ENCODE results near the gene PPP2CA.

DNA sequence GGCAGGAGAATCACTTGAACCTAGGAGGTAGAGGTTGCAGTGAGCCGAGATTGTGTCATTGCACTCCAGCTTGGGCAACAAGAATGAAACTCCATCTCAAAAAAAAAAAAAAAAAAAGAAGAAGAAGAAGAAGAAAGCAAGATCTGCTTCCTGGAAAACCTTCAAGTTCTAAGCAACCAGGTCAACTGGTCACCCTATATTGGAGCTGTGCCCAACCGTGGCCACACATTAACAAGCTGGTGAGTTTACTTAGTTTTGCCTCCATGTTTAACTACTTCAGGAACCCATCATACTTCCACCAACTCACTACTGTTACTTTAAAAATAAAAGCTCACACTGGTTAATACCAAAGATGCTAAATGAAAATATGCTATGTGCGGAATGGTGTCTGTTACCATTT lies 36.8 kb downstream of the PPP2CA start:
- TF ChIP-seq, protein P1, sequence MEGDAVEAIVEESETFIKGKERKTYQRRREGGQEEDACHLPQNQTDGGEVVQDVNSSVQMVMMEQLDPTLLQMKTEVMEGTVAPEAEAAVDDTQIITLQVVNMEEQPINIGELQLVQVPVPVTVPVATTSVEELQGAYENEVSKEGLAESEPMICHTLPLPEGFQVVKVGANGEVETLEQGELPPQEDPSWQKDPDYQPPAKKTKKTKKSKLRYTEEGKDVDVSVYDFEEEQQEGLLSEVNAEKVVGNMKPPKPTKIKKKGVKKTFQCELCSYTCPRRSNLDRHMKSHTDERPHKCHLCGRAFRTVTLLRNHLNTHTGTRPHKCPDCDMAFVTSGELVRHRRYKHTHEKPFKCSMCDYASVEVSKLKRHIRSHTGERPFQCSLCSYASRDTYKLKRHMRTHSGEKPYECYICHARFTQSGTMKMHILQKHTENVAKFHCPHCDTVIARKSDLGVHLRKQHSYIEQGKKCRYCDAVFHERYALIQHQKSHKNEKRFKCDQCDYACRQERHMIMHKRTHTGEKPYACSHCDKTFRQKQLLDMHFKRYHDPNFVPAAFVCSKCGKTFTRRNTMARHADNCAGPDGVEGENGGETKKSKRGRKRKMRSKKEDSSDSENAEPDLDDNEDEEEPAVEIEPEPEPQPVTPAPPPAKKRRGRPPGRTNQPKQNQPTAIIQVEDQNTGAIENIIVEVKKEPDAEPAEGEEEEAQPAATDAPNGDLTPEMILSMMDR (IDR thresholded peaks at IDR 0.05): no peak
- TF ChIP-seq POLR2A (IDR thresholded peaks at IDR 0.05): no peak

Measured in heart left ventricle (tissue), 13 donors.